Transverse colon (tissue), 4 donors: ENCODE results near the gene CHMP6. TPM values are rescaled to one million over a fixed set of nuclear protein-coding genes. Genes with fewer than 3 reads are reported as not detected.

Experiments used
- DNase-seq: peaks from one replicate; pipeline ENCODE4 v3.0.0-alpha.2; 2019
- H3K27ac ChIP-seq, 4 donors: fragments of 200-600 bp; sonication (generic); 2 replicates each; pipeline ENCODE4 v1.5.1; 2016 to 2018; ENCODE audit warnings: inconsistent platforms in 4 of 4
- H3K27me3 ChIP-seq: fragments of 200-600 bp; sonication (generic); 2 replicates; pipeline ENCODE4 v1.5.1; 2017; ENCODE audit warnings: inconsistent platforms
- H3K36me3 ChIP-seq, 4 donors: fragments of 200-600 bp; sonication (generic); 2 replicates each; pipeline ENCODE4 v1.5.1; 2017 to 2019; ENCODE audit warnings: inconsistent platforms in 4 of 4
- H3K4me1 ChIP-seq, 4 donors: fragments of 200-600 bp; sonication (generic); 2 replicates each; pipeline ENCODE4 v1.5.1; 2017 to 2020; ENCODE audit warnings: inconsistent platforms in 4 of 4
- H3K4me3 ChIP-seq, 4 donors: fragments of 200-600 bp; sonication (generic); 1 replicate in 1 of 4; 2 replicates in 3 of 4; pipeline versions ENCODE4 v1.5.1 to v1.6.1; 2017 to 2019; ENCODE audit warnings: inconsistent platforms in 4 of 4
- H3K9me3 ChIP-seq, 2 donors: fragments of 200-600 bp; sonication (generic); 2 replicates each; pipeline ENCODE4 v1.5.1; 2017 to 2019; ENCODE audit warnings: inconsistent platforms in 2 of 2
- EP300 ChIP-seq: sonication (generic); formaldehyde crosslinking; IDR thresholded peaks from one replicate; pipeline ENCODE4 v1.6.1; 2017; ENCODE audit warnings: antibody characterized with exemption, low read depth
- POLR2A ChIP-seq: fragments of 450-650 bp; IDR thresholded peaks from one replicate; pipeline ENCODE4 v1.6.1; 2016; ENCODE audit warnings: antibody characterized with exemption, mild to moderate bottlenecking, moderate library complexity
- POLR2AphosphoS5 ChIP-seq, 3 donors: sonication (generic); formaldehyde crosslinking; IDR thresholded peaks; one replicate each; pipeline ENCODE4 v1.6.1; 2016; ENCODE audit warnings: antibody characterized with exemption in 3 of 3
- WGBS, 2 donors: methylation state at CpG; one replicate each; pipeline ENCODE4 v1.1.5; 2018; ENCODE audit warnings: low coverage in 1 of 2; 5-methylcytosine and 5-hydroxymethylcytosine counted together
- in situ Hi-C, 4 donors: fragments of 200-750 bp; cut with MboI; loops; one replicate each; pipeline versions ENCODE4 v1.15.0 to v1.15.1; 2017; ENCODE audit warnings: low sequenced_read_pairs in 3 of 4, low pct_ligation_motif_present in 1 of 4, low pct_unique_long_range_greater_than_20kb in 1 of 4
- intact Hi-C: fragments of 100-400 bp; cut with DNase I; formaldehyde crosslinking; loops from one replicate; pipeline ENCODE4 v1.15.1; 2023; ENCODE audit warnings: low total_unique reads
- total RNA-seq, 4 donors: library from RNA; depleted of rRNA; stranded (reverse); fragments of >200 nt; gene quantifications; one replicate each; pipeline ENCODE4 v1.1.0, GENCODE V29; 2016
- TF ChIP-seq, protein P1 (sequence below), 5 experiments: fragments of 200-600 bp in 3 of 5; fragments of 450-650 bp in 2 of 5; sonication (generic) in 3 of 5; IDR thresholded peaks; 1 replicate in 2 of 5; 2 replicates in 3 of 5; pipeline ENCODE4 v1.5.1; 2016 to 2017; ENCODE audit warnings: antibody characterized with exemption in 5 of 5, inconsistent platforms in 3 of 5, mild to moderate bottlenecking in 2 of 5, moderate library complexity in 1 of 5

The CHMP6 gene
- total RNA-seq, 4 donors from 2014 or later = 38.6 to 107 (median 41.7) TPM

DNA sequence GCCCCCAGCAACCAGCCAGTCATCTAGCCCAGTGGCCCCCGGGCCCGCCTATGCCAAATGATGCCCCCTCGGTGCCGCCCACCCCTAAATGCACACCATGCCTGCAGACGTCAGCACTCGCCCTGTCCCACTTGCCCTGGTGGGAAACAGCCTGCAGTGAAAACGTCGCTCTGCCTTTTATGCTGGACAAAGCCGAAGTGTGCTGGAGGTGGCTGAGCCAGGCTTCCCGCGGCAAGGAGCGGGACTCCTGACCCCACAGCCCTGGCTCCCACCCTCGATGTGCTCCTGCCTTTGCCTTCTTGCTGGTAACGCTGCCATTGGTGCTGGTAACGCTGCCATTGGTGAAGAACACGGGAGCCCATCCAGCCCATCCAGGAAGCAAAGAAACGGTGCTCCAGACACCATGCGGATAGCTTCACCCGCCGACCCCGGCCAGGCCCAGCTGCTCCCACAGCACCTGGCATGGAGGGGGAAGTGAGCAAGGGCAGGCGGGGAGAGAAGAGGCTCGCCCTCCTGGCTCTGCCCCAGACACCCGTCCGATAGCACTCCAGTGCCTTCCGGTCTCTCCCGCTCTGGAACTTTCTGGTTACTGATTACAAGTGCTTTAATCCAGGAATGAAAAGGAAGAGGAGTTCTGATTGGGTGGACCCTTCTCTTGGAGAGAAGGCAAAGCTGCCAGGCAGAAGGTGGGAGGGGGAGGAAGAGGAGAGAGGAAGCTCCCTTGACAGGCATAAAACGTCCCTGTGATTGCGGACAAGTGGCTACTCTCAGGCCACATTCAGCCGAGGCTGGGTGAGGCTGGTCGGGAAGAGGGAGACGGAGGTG lies 39.3 kb downstream of the CHMP6 start:
- intact Hi-C loops = loop anchor here (5.0 kb wide), 1 partner anchor 44 kb away; no protein-coding TSS in a partner anchor
- TF ChIP-seq POLR2A (no peak), POLR2AphosphoS5 (IDR thresholded peaks at IDR 0.05) (peak in 2 of 3 donors; percentile 35 to 51), EP300 (no peak)
- TF ChIP-seq, protein P1, sequence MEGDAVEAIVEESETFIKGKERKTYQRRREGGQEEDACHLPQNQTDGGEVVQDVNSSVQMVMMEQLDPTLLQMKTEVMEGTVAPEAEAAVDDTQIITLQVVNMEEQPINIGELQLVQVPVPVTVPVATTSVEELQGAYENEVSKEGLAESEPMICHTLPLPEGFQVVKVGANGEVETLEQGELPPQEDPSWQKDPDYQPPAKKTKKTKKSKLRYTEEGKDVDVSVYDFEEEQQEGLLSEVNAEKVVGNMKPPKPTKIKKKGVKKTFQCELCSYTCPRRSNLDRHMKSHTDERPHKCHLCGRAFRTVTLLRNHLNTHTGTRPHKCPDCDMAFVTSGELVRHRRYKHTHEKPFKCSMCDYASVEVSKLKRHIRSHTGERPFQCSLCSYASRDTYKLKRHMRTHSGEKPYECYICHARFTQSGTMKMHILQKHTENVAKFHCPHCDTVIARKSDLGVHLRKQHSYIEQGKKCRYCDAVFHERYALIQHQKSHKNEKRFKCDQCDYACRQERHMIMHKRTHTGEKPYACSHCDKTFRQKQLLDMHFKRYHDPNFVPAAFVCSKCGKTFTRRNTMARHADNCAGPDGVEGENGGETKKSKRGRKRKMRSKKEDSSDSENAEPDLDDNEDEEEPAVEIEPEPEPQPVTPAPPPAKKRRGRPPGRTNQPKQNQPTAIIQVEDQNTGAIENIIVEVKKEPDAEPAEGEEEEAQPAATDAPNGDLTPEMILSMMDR (IDR thresholded peaks at IDR 0.05) = no peak
- peak overlapping the region in 1 of 4 donors; percentile 6 for H3K4me3 ChIP-seq
- peaks cover 14 to 50% (median 27%) of the 10 kb centered on the region in 4 donors for H3K4me1 ChIP-seq
- no peaks in the 10 kb centered on the region for H3K36me3 ChIP-seq
- no peaks in the 10 kb centered on the region for H3K9me3 ChIP-seq
- peaks cover 30% of the 10 kb centered on the region for H3K27me3 ChIP-seq
- peak overlapping the region; percentile 47 to 64 (median 48) for H3K27ac ChIP-seq
- peak; percentile 70 for DNase-seq
- 54% methylated on average over 30 of the region's 32 CpGs; no CpG with 5 or more reads in 1 of the 2 donors for WGBS, 2 donors
- in situ Hi-C loops = no loop called here

DNA sequence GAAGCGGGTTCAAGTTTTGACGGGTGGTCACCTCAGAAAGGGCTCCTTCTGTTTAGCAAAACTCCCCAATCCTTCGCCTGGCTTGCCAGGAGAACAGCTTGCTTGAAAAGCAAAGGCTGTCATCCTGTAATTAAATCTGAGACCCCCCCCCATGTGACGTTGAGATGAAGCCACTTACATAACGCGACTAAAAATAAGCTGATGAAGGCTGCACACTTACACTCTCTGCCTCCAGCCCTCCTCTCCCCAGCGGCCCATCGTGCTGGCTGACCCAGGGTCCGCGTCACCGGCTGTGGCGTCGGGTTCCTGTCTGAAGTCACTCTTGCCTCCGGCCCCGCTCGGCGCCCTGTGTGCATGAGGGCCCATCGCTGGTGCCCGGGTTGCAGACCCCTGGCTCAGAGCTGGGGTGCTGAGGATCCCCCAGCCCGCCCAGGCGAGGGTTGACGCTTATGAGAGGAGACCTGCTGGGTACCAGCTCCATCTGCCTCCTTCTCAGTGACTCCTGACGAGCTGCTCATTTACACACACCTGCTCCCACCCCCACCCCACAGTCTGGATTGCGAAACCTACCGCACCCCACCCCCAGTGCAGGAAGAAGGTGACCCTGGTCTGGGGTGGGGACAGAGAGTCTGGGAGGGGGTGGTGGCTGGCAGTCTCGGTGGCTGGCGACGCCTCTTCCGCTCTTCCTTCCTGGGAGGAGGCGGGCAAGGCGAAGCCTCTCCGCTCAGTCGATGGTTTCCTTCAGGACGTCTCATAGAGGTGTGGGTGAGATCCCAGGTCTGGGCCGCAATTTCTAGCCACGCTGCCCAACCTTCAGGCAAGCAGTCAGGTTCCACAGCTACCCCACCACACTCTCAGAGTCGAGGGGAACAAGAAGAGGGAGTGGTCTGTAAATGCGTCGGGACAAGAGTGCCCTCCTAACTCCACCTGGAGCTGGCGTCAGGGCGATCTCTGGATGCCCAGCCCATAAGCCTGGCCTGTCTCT lies 40.2 kb downstream of the CHMP6 start:
- in situ Hi-C loops = no loop called here
- H3K27ac ChIP-seq = peak overlapping the region; percentile 47 to 64 (median 48)
- TF ChIP-seq POLR2A = no peak
- no peak for TF ChIP-seq POLR2AphosphoS5 (IDR thresholded peaks at IDR 0.05)
- TF ChIP-seq EP300 = no peak
- TF ChIP-seq, protein P1 (IDR thresholded peaks at IDR 0.05) = no peak
- peaks cover 23% of the 10 kb centered on the region for H3K27me3 ChIP-seq
- H3K9me3 ChIP-seq = no peaks in the 10 kb centered on the region
- DNase-seq = no peak
- 84% methylated on average over 37 of the region's 41 CpGs; no CpG with 5 or more reads in 1 of the 2 donors for WGBS, 2 donors
- H3K4me1 ChIP-seq = peaks cover 14 to 58% (median 30%) of the 10 kb centered on the region in 4 donors
- no peak overlapping the region for H3K4me3 ChIP-seq
- H3K36me3 ChIP-seq = no peaks in the 10 kb centered on the region
- intact Hi-C loops = loop anchor here (5.0 kb wide), 1 partner anchor 45 kb away; no protein-coding TSS in a partner anchor

DNA sequence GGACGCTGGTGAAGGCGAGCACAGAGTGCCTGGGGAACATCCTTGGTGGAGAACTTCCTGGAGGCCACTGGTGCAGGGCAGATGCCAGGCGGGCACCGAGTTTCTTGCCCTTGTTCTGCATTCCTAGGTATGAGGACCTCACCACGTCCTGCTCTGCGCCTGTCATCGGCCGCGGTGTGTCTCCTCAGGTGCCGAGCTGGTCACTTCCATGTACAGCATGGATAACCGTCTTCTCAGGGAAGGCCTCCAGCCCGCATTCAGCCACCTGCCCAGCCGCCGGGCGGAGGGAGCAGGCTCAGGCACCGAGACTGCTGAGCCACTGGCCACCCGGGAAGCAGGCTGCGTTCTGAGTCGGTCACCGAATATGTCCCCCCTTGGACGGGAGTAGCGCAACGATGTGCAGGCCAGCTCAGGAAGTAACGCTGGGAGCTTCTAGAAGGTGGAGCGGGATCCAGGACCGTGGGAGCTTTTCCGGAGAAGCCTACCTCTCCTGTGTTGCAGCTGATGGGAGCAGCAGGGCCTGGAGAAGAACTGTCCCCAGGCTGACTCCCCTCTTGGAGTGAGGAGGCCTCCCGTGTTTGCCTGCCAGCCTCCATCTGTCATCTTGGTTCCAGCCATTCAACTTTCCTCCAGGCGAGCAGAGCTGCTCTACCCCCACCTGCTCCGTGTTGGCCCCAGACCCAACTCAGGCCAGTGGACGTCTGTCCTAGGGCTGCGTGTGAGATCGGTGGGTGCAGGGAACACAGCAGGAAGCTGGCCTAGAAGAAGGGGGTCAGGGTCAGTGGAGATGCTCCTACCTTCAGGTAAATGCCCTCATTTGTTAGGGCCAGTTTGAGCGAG lies 41.2 kb downstream of the CHMP6 start:
- Histone ChIP-seq H3K4me3 (no peak overlapping the region), H3K36me3 (no peaks in the 10 kb centered on the region), H3K27ac (peak overlapping the region in 1 of 4 donors; percentile 78), H3K27me3 (peaks cover 13% of the 10 kb centered on the region), H3K4me1 (peaks cover 10 to 58% (median 34%) of the 10 kb centered on the region in 4 donors), H3K9me3 (no peaks in the 10 kb centered on the region)
- DNase-seq = no peak
- in situ Hi-C loops = no loop called here
- TF ChIP-seq POLR2A (no peak), POLR2AphosphoS5 (IDR thresholded peaks at IDR 0.05) (no peak)
- TF ChIP-seq, protein P1 (IDR thresholded peaks at IDR 0.05) = no peak
- WGBS, 2 donors = 71 to 87% methylated on average over 2 to 30 of the region's 34 CpGs
- intact Hi-C loops = loop anchor here (5.0 kb wide), 1 partner anchor 46 kb away; no protein-coding TSS in a partner anchor
